Measurements from ENCODE around the gene SSB. TPM values are rescaled to one million over a fixed set of nuclear protein-coding genes. Genes with fewer than 3 reads are reported as not detected.
"Not testable (repeated sequence)": the region's sequence is repeated elsewhere in the genome, so short reads cannot be mapped to it uniquely, and the experiment has no call there.

SSB gene
- total RNA-seq, 1 donor from 2014 or later = 72.7 TPM

- no peak for DNase-seq (ENCODE audit: low read depth)
- no peak for FAIRE-seq
- no peaks in the 10 kb centered on the region for H3K36me3 ChIP-seq (ENCODE audit: control insufficient read depth, insufficient read depth, low read length)
- no peak overlapping the region for H3K4me3 ChIP-seq (ENCODE audit: low read depth, low read length)
- no peak for TF ChIP-seq CTCF (IDR thresholded peaks at IDR 0.05; ENCODE audit: insufficient read depth, low read length, severe bottlenecking)
- no peaks in the 10 kb centered on the region for H3K27me3 ChIP-seq (ENCODE audit: control insufficient read depth, insufficient read depth, low read length)
Measured at GRCh38 chr2:169845016-169845415, 46.3 kb downstream of the SSB start.

- DNase-seq (ENCODE audit: low read depth); H3K4me3 ChIP-seq (ENCODE audit: low read depth, low read length); H3K27me3 ChIP-seq (ENCODE audit: control insufficient read depth, insufficient read depth, low read length); FAIRE-seq; H3K36me3 ChIP-seq (ENCODE audit: control insufficient read depth, insufficient read depth, low read length): not testable (repeated sequence)
Measured at GRCh38 chr2:169848959-169849693, 50.5 kb downstream of the SSB start.

GRCh38 chr2:169849710-169850109 is 51.0 kb downstream of the SSB start:
- Histone ChIP-seq H3K4me3 (ENCODE audit: low read depth, low read length) (no peak overlapping the region), H3K27me3 (ENCODE audit: control insufficient read depth, insufficient read depth, low read length) (no peaks in the 10 kb centered on the region), H3K36me3 (ENCODE audit: control insufficient read depth, insufficient read depth, low read length) (no peaks in the 10 kb centered on the region)
- FAIRE-seq = no peak
- DNase-seq (ENCODE audit: low read depth) = no peak
- no peak for TF ChIP-seq CTCF (IDR thresholded peaks at IDR 0.05; ENCODE audit: insufficient read depth, low read length, severe bottlenecking)

- H3K4me3 ChIP-seq (ENCODE audit: low read depth, low read length) = no peak overlapping the region
- no peaks in the 10 kb centered on the region for H3K27me3 ChIP-seq (ENCODE audit: control insufficient read depth, insufficient read depth, low read length)
- no peak for FAIRE-seq
- no peak for DNase-seq (ENCODE audit: low read depth)
- H3K36me3 ChIP-seq (ENCODE audit: control insufficient read depth, insufficient read depth, low read length) = no peaks in the 10 kb centered on the region
- no peak for TF ChIP-seq CTCF (IDR thresholded peaks at IDR 0.05; ENCODE audit: insufficient read depth, low read length, severe bottlenecking)
Measured at GRCh38 chr2:169853041-169853668, 54.5 kb downstream of the SSB start.

- H3K4me3 ChIP-seq (ENCODE audit: low read depth, low read length); H3K36me3 ChIP-seq (ENCODE audit: control insufficient read depth, insufficient read depth, low read length); FAIRE-seq; H3K27me3 ChIP-seq (ENCODE audit: control insufficient read depth, insufficient read depth, low read length); DNase-seq (ENCODE audit: low read depth): not testable (repeated sequence)
Measured at GRCh38 chr2:169855281-169856258, 56.9 kb downstream of the SSB start.

GRCh38 chr2:169859423-169859822 is 60.8 kb downstream of the SSB start:
- H3K36me3 ChIP-seq (ENCODE audit: control insufficient read depth, insufficient read depth, low read length) = no peaks in the 10 kb centered on the region
- H3K27me3 ChIP-seq (ENCODE audit: control insufficient read depth, insufficient read depth, low read length) = no peaks in the 10 kb centered on the region
- TF ChIP-seq CTCF (IDR thresholded peaks at IDR 0.05; ENCODE audit: insufficient read depth, low read length, severe bottlenecking) = no peak
- DNase-seq (ENCODE audit: low read depth) (no peak), FAIRE-seq (no peak)
- no peak overlapping the region for H3K4me3 ChIP-seq (ENCODE audit: low read depth, low read length)

Data from bronchial epithelial cell (primary cell).